Omental fat pad (tissue), 4 donors: ENCODE measurements around the gene P2RX7. TPM values are rescaled to one million over a fixed set of nuclear protein-coding genes. Genes with fewer than 3 reads are reported as not detected.

Source experiments
- ATAC-seq: fragments of 150-250 bp; one replicate; pipeline ENCODE4 v1.9.1; 2016; ENCODE audit warnings: mild to moderate bottlenecking, moderate library complexity; ENCODE audit not compliant: low FRiP score
- DNase-seq: peaks from one replicate; pipeline ENCODE4 v3.0.0-alpha.2; 2019; ENCODE audit warnings: low spot score
- total RNA-seq, 4 donors: library from RNA; depleted of rRNA; stranded (reverse); fragments of >200 nt; gene quantifications; one replicate each; pipeline ENCODE4 v1.1.0, GENCODE V29; 2016
- TF ChIP-seq, protein P1 (sequence below), 3 donors: fragments of 450-650 bp; IDR thresholded peaks; one replicate each; pipeline ENCODE4 v1.5.1; 2016 to 2017; ENCODE audit warnings: antibody characterized with exemption in 3 of 3, mild to moderate bottlenecking in 3 of 3, moderate library complexity in 2 of 3

P2RX7 gene
- total RNA-seq: 1 to 10 TPM; 2.4 to 8.6 (median 5.6) TPM

- TF ChIP-seq, protein P1, sequence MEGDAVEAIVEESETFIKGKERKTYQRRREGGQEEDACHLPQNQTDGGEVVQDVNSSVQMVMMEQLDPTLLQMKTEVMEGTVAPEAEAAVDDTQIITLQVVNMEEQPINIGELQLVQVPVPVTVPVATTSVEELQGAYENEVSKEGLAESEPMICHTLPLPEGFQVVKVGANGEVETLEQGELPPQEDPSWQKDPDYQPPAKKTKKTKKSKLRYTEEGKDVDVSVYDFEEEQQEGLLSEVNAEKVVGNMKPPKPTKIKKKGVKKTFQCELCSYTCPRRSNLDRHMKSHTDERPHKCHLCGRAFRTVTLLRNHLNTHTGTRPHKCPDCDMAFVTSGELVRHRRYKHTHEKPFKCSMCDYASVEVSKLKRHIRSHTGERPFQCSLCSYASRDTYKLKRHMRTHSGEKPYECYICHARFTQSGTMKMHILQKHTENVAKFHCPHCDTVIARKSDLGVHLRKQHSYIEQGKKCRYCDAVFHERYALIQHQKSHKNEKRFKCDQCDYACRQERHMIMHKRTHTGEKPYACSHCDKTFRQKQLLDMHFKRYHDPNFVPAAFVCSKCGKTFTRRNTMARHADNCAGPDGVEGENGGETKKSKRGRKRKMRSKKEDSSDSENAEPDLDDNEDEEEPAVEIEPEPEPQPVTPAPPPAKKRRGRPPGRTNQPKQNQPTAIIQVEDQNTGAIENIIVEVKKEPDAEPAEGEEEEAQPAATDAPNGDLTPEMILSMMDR (IDR thresholded peaks at IDR 0.05): no peak
- peak; percentile 84 for ATAC-seq
- DNase-seq: peak; percentile 31
Observed at GRCh38 chr12:121132601-121133481, at the start of gene P2RX7. P2RX7 (plus strand) TSS chr12:121132876; CDS start chr12:121132971, 95 bp downstream.

- TF ChIP-seq, protein P1 (IDR thresholded peaks at IDR 0.05): no peak
- ATAC-seq (no peak), DNase-seq (no peak)
Observed at GRCh38 chr12:121084229-121084628, 48.4 kb upstream of the P2RX7 start.

- TF ChIP-seq, protein P1 (IDR thresholded peaks at IDR 0.05): no peak
- ATAC-seq (no peak), DNase-seq (no peak)
Observed at GRCh38 chr12:121085069-121085468, 47.6 kb upstream of the P2RX7 start.

- TF ChIP-seq, protein P1 (IDR thresholded peaks at IDR 0.05): no peak
- ATAC-seq (no peak), DNase-seq (no peak)
Observed at GRCh38 chr12:121085506-121086353, 46.9 kb upstream of the P2RX7 start.

GRCh38 chr12:121086781-121087295 is 45.8 kb upstream of the P2RX7 start:
- TF ChIP-seq, protein P1 (IDR thresholded peaks at IDR 0.05): no peak
- no peak for DNase-seq
- ATAC-seq: no peak

DNA sequence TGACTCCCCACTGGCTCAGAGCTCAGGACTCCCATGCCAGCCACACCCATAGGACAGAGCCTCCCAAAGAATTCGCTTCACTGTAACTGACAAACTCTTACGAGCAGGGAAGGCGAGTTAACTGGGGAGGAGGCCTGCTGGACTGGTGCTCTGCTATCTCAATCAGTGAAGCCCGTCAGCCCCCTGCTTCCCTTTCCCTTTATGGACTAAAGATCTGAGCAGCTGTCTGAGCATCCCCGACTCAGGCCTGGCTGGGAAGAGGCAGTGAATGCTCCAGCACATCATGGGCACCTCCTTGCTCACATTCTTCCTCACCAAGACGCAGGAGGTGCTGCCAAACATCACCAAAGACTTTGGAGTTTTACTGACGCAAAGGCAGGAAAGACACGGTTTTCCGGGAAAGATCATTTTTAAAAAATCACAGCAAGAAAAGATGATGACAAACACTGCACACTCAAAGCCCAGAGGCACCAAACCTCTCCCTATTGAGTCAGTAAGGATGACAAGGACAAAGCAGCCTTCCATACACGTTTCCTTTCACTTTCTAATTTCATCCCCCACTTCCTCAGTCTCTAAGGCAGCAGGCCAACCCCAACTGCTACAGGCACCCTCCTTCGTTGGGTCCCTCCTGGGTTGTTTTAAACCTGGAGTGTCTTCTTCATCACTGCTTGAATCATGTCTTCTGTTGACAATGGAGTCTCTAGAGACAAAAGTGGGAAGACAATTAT is 45.0 kb upstream of the P2RX7 start:
- ATAC-seq (no peak), DNase-seq (no peak)
- TF ChIP-seq, protein P1 (IDR thresholded peaks at IDR 0.05): no peak
